SK-N-SH (cell line): Measurements from ENCODE around the gene CD109. TPM values are rescaled to one million over a fixed set of nuclear protein-coding genes. Genes with fewer than 3 reads are reported as not detected.

Source experiments
- CTCF ChIA-PET: fragments of 300-600, 350-600 bp; formaldehyde crosslinking; extraction: SDS; loops from one replicate; lab custom pipeline; 2021; lab: Yijun Ruan, JAX
- POLR2A ChIA-PET: fragments of 350-600 bp; sonication (Branson Sonifier 250); formaldehyde crosslinking; extraction: SDS; loops from one replicate; lab custom pipeline; 2020; ENCODE audit warnings: antibody characterized with exemption, inconsistent platforms; lab: Yijun Ruan, JAX
- DNase-seq: peaks from one replicate; pipeline ENCODE4 v3.0.0; 2012
- H2AFZ ChIP-seq: fragments of 200-600 bp; sonication (generic); 2 replicates; pipeline ENCODE4 v1.8.1; 2016; ENCODE audit warnings: antibody characterized with exemption, mild to moderate bottlenecking, low read depth
- H3F3A ChIP-seq: fragments of 200-600 bp; sonication (generic); replicated peaks from 2 replicates; pipeline ENCODE3; 2016; ENCODE audit warnings: antibody characterized with exemption, mild to moderate bottlenecking; ENCODE audit not compliant: insufficient read depth
- H3K27ac ChIP-seq, 2 experiments: fragments of 200-500 bp in 1 of 2; fragments of 200-600 bp in 1 of 2; sonication (Bioruptor generic) in 1 of 2; sonication (generic), shearing (Covaris generic) in 1 of 2; 2 replicates each; pipeline versions ENCODE4 v1.5.1 to v1.6.1; 2014 to 2016; ENCODE audit warnings: low read depth in 2 of 2, inconsistent platforms in 1 of 2, low read length in 1 of 2, mild to moderate bottlenecking in 1 of 2, mixed read lengths in 1 of 2
- H3K27me3 ChIP-seq: fragments of 200-600 bp; sonication (generic), shearing (Covaris generic); 2 replicates; pipeline ENCODE4 v1.6.1; 2016; ENCODE audit warnings: mixed run types; ENCODE audit not compliant: insufficient read depth
- H3K36me3 ChIP-seq, 2 experiments: fragments of 200-500 bp in 1 of 2; fragments of 200-600 bp in 1 of 2; sonication (Bioruptor generic) in 1 of 2; sonication (generic) in 1 of 2; replicated peaks in 1 of 2; 2 replicates each; pipeline versions ENCODE3 to v1.5.1; 2014 to 2016; ENCODE audit warnings: low read length in 1 of 2, mild to moderate bottlenecking in 1 of 2; ENCODE audit not compliant: insufficient read depth in 2 of 2, control insufficient read depth in 1 of 2
- H3K4me1 ChIP-seq, 2 experiments: fragments of 200-500 bp in 1 of 2; fragments of 200-600 bp in 1 of 2; sonication (Bioruptor generic) in 1 of 2; sonication (generic), shearing (Covaris generic) in 1 of 2; 2 replicates each; pipeline versions ENCODE4 v1.5.1 to v1.6.1; 2014 to 2016; ENCODE audit warnings: low read depth in 1 of 2, low read length in 1 of 2, mixed run types in 1 of 2; ENCODE audit not compliant: insufficient read depth in 2 of 2, control insufficient read depth in 1 of 2
- H3K4me2 ChIP-seq: fragments of 200-600 bp; sonication (generic), shearing (Covaris generic); 2 replicates; pipeline ENCODE4 v1.6.1; 2017; ENCODE audit warnings: mixed run types
- H3K4me3 ChIP-seq, 2 experiments: fragments of 200-500 bp in 1 of 2; fragments of 200-600 bp in 1 of 2; sonication (Bioruptor generic) in 1 of 2; sonication (generic), shearing (Covaris generic) in 1 of 2; 2 replicates each; pipeline versions ENCODE4 v1.5.1 to v1.8.1; 2014 to 2016; ENCODE audit warnings: low read depth in 2 of 2, inconsistent platforms in 1 of 2, low read length in 1 of 2, mild to moderate bottlenecking in 1 of 2, mixed read lengths in 1 of 2, moderate library complexity in 1 of 2
- H3K79me2 ChIP-seq: fragments of 200-600 bp; sonication (generic); 2 replicates; pipeline ENCODE4 v1.8.1; 2017; ENCODE audit warnings: mild to moderate bottlenecking; ENCODE audit not compliant: insufficient read depth
- H3K9ac ChIP-seq: fragments of 200-600 bp; sonication (generic); 2 replicates; pipeline ENCODE4 v1.6.1; 2017; ENCODE audit warnings: mixed run types
- H3K9me2 ChIP-seq: fragments of 200-600 bp; sonication (generic); 2 replicates; pipeline ENCODE4 v1.6.1; 2017; ENCODE audit warnings: mixed run types
- H3K9me3 ChIP-seq: fragments of 200-600 bp; sonication (generic); 2 replicates; pipeline ENCODE4 v1.6.1; 2017; ENCODE audit warnings: mixed run types, mild to moderate bottlenecking, moderate library complexity
- H4K20me1 ChIP-seq: fragments of 200-600 bp; sonication (generic); 2 replicates; pipeline ENCODE4 v1.6.1; 2017; ENCODE audit warnings: mild to moderate bottlenecking, mixed run types; ENCODE audit not compliant: insufficient read depth
- CHD2 ChIP-seq: fragments of 150-350 bp; IDR thresholded peaks from 2 replicates; pipeline ENCODE4 v1.6.1; 2018; ENCODE audit warnings: low read length; ENCODE audit not compliant: partially characterized antibody
- ELF1 ChIP-seq: IDR thresholded peaks from 2 replicates; pipeline ENCODE4 v1.4.0; 2012
- EZH2phosphoT487 ChIP-seq: fragments of 200-600 bp; sonication (generic); IDR thresholded peaks from 2 replicates; pipeline ENCODE4 v1.6.1; 2017; ENCODE audit warnings: low read depth, mixed run types, mild to moderate bottlenecking, antibody characterized with exemption, moderate library complexity, borderline replicate concordance
- FOXJ3 ChIP-seq: sonication (generic); formaldehyde crosslinking; IDR thresholded peaks from 2 replicates; pipeline ENCODE4 v1.5.1; 2020; ENCODE audit warnings: mild to moderate bottlenecking, missing genetic modification reagents
- FOXM1 ChIP-seq: IDR thresholded peaks from 2 replicates; pipeline ENCODE4 v1.4.0; 2012; ENCODE audit warnings: low read depth, mild to moderate bottlenecking
- GABPA ChIP-seq: IDR thresholded peaks from 2 replicates; pipeline ENCODE4 v1.4.0; 2012; ENCODE audit warnings: low read depth, mild to moderate bottlenecking
- GATA2 ChIP-seq: sonication (generic); formaldehyde crosslinking; IDR thresholded peaks from 2 replicates; pipeline ENCODE4 v1.5.0; 2020; ENCODE audit warnings: mild to moderate bottlenecking, missing genetic modification reagents
- MEF2A ChIP-seq: IDR thresholded peaks from 2 replicates; pipeline ENCODE4 v1.4.0; 2012; ENCODE audit warnings: low read depth, borderline replicate concordance
- MXI1 ChIP-seq: IDR thresholded peaks from 2 replicates; pipeline ENCODE4 v1.6.1; 2012; ENCODE audit warnings: mild to moderate bottlenecking, low read depth, low read length, improper control_type of control experiment
- NRF1 ChIP-seq: IDR thresholded peaks from 2 replicates; pipeline ENCODE4 v1.6.1; 2012; ENCODE audit warnings: low read depth, mild to moderate bottlenecking, low read length
- POLR2AphosphoS5 ChIP-seq: IDR thresholded peaks from 2 replicates; pipeline ENCODE4 v1.6.1; 2012; ENCODE audit warnings: low read depth, low read length
- RAD21 ChIP-seq: IDR thresholded peaks from 2 replicates; pipeline ENCODE4 v1.6.1; 2012; ENCODE audit warnings: mild to moderate bottlenecking, low read length
- RCOR1 ChIP-seq: fragments of 150-350 bp; IDR thresholded peaks from 2 replicates; pipeline ENCODE4 v1.6.1; 2017; ENCODE audit warnings: antibody characterized with exemption, low read length
- REST ChIP-seq: IDR thresholded peaks from 2 replicates; pipeline ENCODE4 v1.6.1; 2012; ENCODE audit warnings: mild to moderate bottlenecking, low read depth, low read length, moderate library complexity
- SIN3A ChIP-seq: IDR thresholded peaks from 2 replicates; pipeline ENCODE4 v1.6.1; 2012; ENCODE audit warnings: low read depth, mild to moderate bottlenecking, low read length, moderate library complexity, borderline replicate concordance
- SMC3 ChIP-seq: IDR thresholded peaks from 2 replicates; pipeline ENCODE4 v1.6.1; 2012; ENCODE audit warnings: low read depth, low read length, improper control_type of control experiment
- TCF12 ChIP-seq: IDR thresholded peaks from 2 replicates; pipeline ENCODE4 v1.4.0; 2012
- USF2 ChIP-seq: fragments of 150-350 bp; IDR thresholded peaks from 2 replicates; pipeline ENCODE4 v1.6.1; 2017; ENCODE audit warnings: antibody characterized with exemption, low read length, low read depth, borderline replicate concordance
- YY1 ChIP-seq: IDR thresholded peaks from 2 replicates; pipeline ENCODE4 v1.4.0; 2012; ENCODE audit warnings: low read depth, mild to moderate bottlenecking
- WGBS: methylation state at CpG from one replicate; pipeline ENCODE4 v1.1.6; 2017; ENCODE audit warnings: low lambda C conversion rate; 5-methylcytosine and 5-hydroxymethylcytosine counted together
- polyA plus RNA-seq, 3 experiments: library from polyadenylated mRNA; depleted of rRNA; stranded (reverse); fragments of >200 nt; gene quantifications; 2 replicates each; pipeline ENCODE4 v1.2.3, GENCODE V29; 2012
- TF ChIP-seq, protein P1 (sequence below): IDR thresholded peaks from 2 replicates; pipeline ENCODE4; 2012
- TF ChIP-seq, protein P2 (sequence below): IDR thresholded peaks from 2 replicates; pipeline ENCODE4 v1.4.0; 2012; ENCODE audit warnings: low read depth, borderline replicate concordance
- TF ChIP-seq, protein P3 (sequence below): IDR thresholded peaks from 2 replicates; pipeline ENCODE4 v1.4.0; 2012; ENCODE audit warnings: low read depth, borderline replicate concordance
- TF ChIP-seq, protein P4 (sequence below): IDR thresholded peaks from 2 replicates; pipeline ENCODE4 v1.4.0; 2012; ENCODE audit warnings: low read depth

Gene CD109
- polyA plus RNA-seq, 1 of the 3 experiments (the other 2 are of a cell fraction) = 19.7 TPM

GRCh38 chr6:73653571-73654424 is 42.2 kb upstream of the CD109 start, which contains the start of gene SLC17A5:
TSS of gene SLC17A5 (minus strand) at chr6:73653992. CDS start at chr6:73653886, 106 bp downstream.
- Histone ChIP-seq H3K9me3 (no peaks in the 10 kb centered on the region), H3K9ac (peak within 1 kb of the TSS; percentile 86), H3K4me3 (peak within 1 kb of the TSS; percentile 86 to 92), H3K27me3 (no peaks in the 10 kb centered on the region), H3F3A (peaks cover 5% of the 10 kb centered on the region), H3K79me2 (no peaks in the 10 kb centered on the region), H3K4me1 (peaks cover 0 to 3% of the 10 kb centered on the region in 2 experiments; a peak in 2 of 4 replicates), H3K27ac (peak within 1 kb of the TSS; percentile 67 to 70), H3K9me2 (no peaks in the 10 kb centered on the region), H4K20me1 (no peaks in the 10 kb centered on the region), H3K4me2 (peak within 1 kb of the TSS; percentile 83), H2AFZ (peak within 1 kb of the TSS; percentile 98), H3K36me3 (peaks cover 0 to 5% of the 10 kb centered on the region in 2 experiments)
- 0% methylated on average over 19 of the region's 90 CpGs for WGBS
- DNase-seq = peak; percentile 95
- ChIA-PET POLR2A (interaction anchor here (1.5 to 1.8 kb wide), 3 partner anchors 132 to 134 kb away, joined by 4 to 6 read pairs (median 5); partner anchors contain the start of gene EEF1A1), CTCF (interaction anchor here (0.8 to 2.7 kb wide), 16 partner anchors 10 to 1556 kb away, joined by 3 to 18 read pairs (median 5); partner anchors contain the start of genes EEF1A1 and MTO1)
- TF ChIP-seq FOXJ3 = no peak
- no peak for TF ChIP-seq TCF12
- no peak; the same call in 1 of the 2 replicates for TF ChIP-seq SIN3A
- TF ChIP-seq, protein P1, sequence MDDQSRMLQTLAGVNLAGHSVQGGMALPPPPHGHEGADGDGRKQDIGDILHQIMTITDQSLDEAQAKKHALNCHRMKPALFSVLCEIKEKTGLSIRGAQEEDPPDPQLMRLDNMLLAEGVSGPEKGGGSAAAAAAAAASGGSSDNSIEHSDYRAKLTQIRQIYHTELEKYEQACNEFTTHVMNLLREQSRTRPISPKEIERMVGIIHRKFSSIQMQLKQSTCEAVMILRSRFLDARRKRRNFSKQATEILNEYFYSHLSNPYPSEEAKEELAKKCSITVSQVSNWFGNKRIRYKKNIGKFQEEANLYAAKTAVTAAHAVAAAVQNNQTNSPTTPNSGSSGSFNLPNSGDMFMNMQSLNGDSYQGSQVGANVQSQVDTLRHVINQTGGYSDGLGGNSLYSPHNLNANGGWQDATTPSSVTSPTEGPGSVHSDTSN = peak; percentile 6; the same call in 1 of the 2 replicates
- TF ChIP-seq ELF1 = peak; percentile 54
- TF ChIP-seq RCOR1 = no peak
- no peak for TF ChIP-seq USF2
- no peak for TF ChIP-seq GATA2 (CRISPR knock-in tag)
- no peak for TF ChIP-seq SMC3
- TF ChIP-seq, protein P2, sequence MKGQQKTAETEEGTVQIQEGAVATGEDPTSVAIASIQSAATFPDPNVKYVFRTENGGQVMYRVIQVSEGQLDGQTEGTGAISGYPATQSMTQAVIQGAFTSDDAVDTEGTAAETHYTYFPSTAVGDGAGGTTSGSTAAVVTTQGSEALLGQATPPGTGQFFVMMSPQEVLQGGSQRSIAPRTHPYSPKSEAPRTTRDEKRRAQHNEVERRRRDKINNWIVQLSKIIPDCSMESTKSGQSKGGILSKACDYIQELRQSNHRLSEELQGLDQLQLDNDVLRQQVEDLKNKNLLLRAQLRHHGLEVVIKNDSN = no peak
- TF ChIP-seq, protein P3, sequence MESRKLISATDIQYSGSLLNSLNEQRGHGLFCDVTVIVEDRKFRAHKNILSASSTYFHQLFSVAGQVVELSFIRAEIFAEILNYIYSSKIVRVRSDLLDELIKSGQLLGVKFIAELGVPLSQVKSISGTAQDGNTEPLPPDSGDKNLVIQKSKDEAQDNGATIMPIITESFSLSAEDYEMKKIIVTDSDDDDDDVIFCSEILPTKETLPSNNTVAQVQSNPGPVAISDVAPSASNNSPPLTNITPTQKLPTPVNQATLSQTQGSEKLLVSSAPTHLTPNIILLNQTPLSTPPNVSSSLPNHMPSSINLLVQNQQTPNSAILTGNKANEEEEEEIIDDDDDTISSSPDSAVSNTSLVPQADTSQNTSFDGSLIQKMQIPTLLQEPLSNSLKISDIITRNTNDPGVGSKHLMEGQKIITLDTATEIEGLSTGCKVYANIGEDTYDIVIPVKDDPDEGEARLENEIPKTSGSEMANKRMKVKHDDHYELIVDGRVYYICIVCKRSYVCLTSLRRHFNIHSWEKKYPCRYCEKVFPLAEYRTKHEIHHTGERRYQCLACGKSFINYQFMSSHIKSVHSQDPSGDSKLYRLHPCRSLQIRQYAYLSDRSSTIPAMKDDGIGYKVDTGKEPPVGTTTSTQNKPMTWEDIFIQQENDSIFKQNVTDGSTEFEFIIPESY = peak; percentile 59; the same call in 1 of the 2 replicates
- TF ChIP-seq, protein P4, sequence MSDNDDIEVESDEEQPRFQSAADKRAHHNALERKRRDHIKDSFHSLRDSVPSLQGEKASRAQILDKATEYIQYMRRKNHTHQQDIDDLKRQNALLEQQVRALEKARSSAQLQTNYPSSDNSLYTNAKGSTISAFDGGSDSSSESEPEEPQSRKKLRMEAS = peak; percentile 79
- no peak for TF ChIP-seq RAD21
- TF ChIP-seq MEF2A = no peak
- peak; percentile 80 for TF ChIP-seq CHD2
- TF ChIP-seq POLR2AphosphoS5 = peak; percentile 89
- no peak for TF ChIP-seq REST
- peak; percentile 78 for TF ChIP-seq MXI1
- peak; percentile 96 for TF ChIP-seq YY1
- TF ChIP-seq NRF1 = peak; percentile 42; the same call in 1 of the 2 replicates
- TF ChIP-seq GABPA = peak; percentile 37; the same call in 1 of the 2 replicates
- no peak for TF ChIP-seq EZH2phosphoT487
- no peak for TF ChIP-seq FOXM1
